Stimulated activated CD4-positive, alpha-beta T cell treated with anti-CD3 and anti-CD28 coated beads, Interleukin-1b, Interleukin-23, amount 100 ng/mL, for 24 hours (primary cell): ENCODE measurements around the gene SLAMF1.
A peak's percentile ranks its signal among the peaks of the same experiment; 100 is the strongest.

Experiments
- DNase-seq, 4 experiments: peaks; one replicate each; pipeline ENCODE4 v3.0.0-alpha.2; 2020; ENCODE audit warnings: low read depth in 4 of 4, low spot score in 1 of 4

The SLAMF1 gene

DNA sequence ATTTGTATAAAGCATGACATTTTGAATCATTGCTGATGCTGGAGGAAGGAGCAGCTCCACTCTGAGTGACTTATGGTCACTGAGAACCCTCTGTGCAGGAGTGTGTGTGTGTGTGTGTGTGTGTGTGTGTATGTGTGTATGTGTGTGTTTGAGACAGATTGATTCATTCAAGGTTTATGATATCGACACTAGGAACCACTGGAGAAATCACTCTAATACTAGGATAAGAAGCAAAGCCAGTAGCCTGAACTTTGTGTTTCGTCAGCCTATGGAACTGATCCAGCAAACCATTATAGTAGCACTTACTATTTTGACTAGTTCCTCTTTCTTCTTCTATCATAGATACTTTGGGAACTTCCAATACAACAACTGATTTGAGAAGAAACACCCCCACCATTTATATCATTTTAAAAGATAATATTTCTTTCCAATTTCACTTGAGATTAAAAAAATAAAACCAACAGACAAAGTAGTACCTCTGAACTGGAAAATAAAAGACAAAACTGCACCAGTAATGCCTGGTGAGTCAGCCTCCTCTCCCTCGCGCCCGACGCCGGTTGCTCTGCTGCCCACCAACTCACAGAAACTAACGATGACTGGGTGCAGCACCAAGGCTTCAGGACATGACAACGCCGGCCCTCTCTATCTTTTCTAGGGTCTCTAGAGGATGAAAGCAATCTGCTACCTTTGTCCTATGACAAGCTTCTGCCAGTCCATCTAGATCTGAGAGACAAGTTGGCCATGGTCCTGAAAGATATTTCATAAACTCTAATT, 20.9 kb downstream of the SLAMF1 start:
- peak in 2 of 4 experiments; percentile 52 to 67 for DNase-seq

GRCh38 chr1:160625321-160625720, 21.5 kb downstream of the SLAMF1 start:
- no peak for DNase-seq

- DNase-seq, result no peak
Observed at GRCh38 chr1:160624464-160624863, 22.4 kb downstream of the SLAMF1 start.

- DNase-seq, result no peak
Observed at GRCh38 chr1:160623862-160624261, 23.0 kb downstream of the SLAMF1 start.

DNA sequence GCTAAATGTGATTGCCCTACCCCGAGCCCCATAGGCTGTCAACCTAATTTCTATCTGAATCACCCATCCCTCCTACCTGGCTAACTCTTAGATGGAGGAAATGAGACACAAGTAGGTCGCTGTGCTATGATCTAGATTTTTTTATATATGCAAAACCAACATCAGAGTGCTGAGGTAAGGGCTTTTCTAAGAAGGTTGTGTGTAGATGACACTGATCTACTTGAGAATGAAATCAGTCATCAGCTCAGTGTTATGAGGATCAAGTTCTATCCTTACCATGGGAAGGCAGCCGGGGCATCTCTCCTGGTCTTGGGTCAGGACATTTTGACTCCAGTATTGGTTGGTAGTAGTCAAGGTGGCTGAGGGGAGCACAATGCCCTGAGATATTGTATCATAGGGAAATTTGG, 23.6 kb downstream of the SLAMF1 start:
- no peak for DNase-seq

- no peak for DNase-seq
Observed at GRCh38 chr1:160622501-160623226, 24.2 kb downstream of the SLAMF1 start.

DNA sequence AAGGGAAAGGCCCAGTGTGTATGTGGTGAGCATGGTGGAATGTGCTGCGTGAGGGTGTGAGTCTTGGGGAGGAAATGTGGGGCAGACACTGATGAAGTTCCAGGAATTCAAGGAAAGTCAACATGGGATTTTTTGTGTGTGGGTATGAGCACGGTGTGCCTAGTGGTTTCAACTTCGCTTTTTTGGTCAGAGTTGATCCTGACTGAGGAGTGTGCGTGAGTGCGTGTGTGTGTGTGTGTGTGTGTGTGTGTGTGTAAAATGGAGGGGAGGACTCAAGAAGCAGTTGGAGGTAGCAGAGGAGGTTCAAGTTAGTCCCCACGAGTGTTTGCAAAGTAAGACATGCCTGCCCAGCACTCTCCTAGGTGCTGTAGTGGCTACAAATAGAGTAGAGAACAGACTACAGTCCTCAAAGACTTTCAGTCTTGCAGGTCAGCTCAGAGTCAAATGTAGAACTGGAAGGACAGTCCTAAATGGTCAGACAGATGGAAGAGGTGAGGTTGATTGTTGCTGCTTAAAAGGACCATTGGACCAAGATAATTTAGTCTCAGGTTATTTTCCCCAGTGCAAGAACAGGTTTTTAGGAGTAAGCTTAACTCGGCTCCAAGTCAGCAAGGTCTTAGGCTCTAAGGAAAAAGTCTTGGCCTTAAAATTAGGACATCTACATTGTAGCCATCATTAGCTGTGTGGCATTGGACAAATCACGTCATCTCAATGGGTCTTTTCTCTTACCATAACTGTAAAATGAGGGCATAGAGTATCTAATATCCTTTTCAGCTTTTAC, 25.0 kb downstream of the SLAMF1 start:
- DNase-seq, result no peak

GRCh38 chr1:160620942-160621632, 25.8 kb downstream of the SLAMF1 start:
- DNase-seq, result no peak

- no peak for DNase-seq
Observed at GRCh38 chr1:160619742-160620277, 27.0 kb downstream of the SLAMF1 start.

GRCh38 chr1:160618763-160619274, 28.0 kb downstream of the SLAMF1 start:
- no peak for DNase-seq

DNA sequence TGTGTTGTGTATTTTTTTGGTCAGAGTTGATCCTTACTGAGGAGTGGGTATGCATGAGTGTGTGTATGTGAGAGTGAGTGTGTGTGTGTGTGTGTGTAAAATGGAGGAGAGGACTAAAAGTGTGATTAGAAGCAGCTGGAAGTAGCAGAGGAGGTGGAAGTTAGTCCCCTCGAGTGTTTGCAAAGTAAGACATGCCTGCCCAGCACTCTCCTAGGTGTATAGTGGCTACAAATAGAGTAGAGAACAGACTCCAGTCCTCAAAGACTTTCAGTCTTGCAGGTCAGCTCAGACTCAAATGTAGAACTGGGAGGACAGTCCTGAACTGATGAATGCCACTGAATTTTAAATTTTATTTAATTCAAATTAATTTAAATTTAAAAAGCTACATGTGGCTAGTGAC, 28.5 kb downstream of the SLAMF1 start:
- DNase-seq, result no peak

DNA sequence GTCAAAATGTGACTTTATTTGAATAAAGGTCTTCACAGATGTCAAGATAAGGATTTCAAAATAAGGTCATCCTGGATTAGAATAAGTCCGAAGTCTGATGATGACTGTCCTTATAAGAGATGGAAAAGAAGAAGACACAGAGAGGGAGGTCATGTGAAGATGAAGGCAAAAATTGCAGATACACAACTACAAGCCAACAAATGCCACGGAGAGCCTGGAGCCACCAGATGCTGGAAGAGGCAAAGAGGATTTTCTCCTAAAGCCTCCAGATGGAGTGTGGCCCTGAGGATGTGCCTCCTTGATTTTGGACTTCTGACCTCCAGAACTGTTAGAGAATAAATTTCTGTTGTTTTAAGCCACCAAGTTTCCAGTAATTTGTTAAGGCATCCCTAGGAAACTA, 31.2 kb downstream of the SLAMF1 start:
- DNase-seq, result no peak

DNA sequence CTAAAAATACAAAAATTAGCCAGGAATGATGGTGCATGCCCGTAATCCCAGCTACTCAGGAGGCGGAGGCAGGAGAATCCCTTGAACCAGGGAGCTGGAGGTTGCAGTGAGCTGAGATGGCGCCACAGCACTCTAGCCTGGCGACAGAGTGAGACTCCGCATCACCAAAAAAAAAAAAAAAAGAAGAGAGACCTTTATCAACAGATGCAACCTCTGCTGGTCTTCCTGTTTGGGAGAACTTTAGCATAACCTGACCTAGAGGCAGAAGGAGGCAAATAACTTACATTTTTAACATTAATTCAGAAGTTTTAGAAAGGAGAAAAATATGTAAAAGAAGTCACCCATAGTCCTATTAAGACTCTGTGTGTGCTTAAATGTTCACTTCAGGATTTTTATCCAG, 32.4 kb downstream of the SLAMF1 start:
- DNase-seq, result no peak

GRCh38 chr1:160612613-160613218, 34.1 kb downstream of the SLAMF1 start:
- no peak for DNase-seq

GRCh38 chr1:160610569-160611242, 36.1 kb downstream of the SLAMF1 start:
- DNase-seq, result no peak

DNA sequence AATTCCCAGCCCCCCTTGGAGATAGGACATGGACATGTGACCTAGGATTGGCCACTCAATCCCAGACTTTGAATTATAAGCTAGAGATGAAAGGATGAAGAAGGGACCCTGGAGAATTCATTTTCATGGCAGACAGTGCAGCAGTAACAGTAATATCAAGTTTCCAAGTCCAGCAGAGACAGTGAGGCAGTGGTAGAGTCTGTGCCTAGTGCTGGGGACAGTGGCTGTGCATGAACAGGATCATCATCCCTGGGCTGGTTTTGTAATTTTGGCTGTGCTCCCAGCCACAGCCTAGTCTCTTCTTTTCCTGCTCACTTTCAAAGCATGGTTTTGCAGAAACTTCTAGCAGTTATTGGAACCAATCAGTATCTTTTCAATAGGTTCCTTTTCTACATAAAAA, 37.9 kb downstream of the SLAMF1 start:
- DNase-seq, result no peak

- DNase-seq, result no peak
Observed at GRCh38 chr1:160608514-160608913, 38.3 kb downstream of the SLAMF1 start.

DNA sequence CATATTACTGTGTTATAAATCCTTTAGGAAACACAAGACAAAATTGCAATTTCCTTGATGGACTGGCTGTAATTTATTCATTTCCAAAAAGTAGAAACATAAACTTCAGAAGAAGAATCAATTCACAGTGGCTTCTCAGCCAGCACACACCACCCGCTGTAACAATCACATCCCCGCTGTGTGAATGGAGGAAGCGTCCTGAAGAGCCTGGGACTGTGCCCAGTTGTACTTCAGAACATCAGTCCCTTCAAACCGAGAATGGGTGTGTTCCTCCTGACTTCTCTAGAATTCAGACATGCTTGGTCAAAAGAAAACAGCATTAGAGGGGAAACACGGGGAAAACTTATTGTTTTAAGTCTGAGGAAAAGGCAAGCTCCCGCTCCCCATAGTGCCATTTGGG, 38.8 kb downstream of the SLAMF1 start:
- DNase-seq, result no peak

GRCh38 chr1:160607672-160608032, 39.2 kb downstream of the SLAMF1 start:
- no peak for DNase-seq
